ENCODE results near the gene PTGES. TPM values are rescaled to one million over a fixed set of nuclear protein-coding genes. Genes with fewer than 3 reads are reported as not detected.

Gene PTGES, protein sequence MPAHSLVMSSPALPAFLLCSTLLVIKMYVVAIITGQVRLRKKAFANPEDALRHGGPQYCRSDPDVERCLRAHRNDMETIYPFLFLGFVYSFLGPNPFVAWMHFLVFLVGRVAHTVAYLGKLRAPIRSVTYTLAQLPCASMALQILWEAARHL
- polyA plus RNA-seq (2012; ENCODE audit: insufficient read length, low read depth): 18.0 TPM

DNA sequence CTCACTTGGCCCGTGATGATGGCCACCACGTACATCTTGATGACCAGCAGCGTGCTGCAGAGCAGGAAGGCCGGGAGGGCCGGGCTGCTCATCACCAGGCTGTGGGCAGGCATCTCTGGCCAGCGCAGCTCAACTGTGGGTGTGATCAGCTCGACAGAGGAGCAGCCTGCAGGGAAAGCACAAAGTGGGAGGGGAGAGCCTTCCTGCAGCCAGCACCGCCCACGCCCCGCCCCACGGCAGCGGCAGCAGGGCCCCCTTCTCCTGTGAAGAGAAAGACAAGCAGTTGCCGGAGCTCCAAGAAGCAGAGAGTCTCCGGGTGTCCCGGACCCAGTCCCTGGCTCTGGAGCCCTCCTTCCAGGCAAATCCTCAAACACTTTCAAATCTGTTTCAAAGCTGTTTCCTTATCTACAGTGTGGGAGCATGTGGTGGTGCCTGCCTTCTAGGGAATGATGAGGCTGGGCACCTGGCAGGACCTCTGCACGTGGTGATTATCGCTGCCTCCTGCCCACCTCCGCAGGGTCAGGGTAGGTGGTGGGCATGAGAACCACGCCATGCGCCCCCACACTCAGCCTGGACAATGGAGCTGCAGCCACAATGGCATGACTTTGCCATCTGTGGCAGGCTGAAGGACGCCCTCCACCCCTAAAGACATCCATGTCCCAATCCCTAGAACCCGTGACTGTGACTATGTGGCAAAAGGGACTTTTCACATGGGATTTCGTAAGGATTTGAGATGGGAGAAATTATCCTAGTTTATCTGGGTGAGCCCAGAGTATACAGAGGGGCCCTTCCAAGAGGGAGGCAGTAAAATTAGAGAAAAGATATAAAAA lies at the start of gene PTGES:
Gene PTGES, minus strand, starts transcription at position 143 of the 830 bp plus-strand sequence. Its CDS starts 30 bp downstream, at position 113.
- TF ChIP-seq, protein P1, sequence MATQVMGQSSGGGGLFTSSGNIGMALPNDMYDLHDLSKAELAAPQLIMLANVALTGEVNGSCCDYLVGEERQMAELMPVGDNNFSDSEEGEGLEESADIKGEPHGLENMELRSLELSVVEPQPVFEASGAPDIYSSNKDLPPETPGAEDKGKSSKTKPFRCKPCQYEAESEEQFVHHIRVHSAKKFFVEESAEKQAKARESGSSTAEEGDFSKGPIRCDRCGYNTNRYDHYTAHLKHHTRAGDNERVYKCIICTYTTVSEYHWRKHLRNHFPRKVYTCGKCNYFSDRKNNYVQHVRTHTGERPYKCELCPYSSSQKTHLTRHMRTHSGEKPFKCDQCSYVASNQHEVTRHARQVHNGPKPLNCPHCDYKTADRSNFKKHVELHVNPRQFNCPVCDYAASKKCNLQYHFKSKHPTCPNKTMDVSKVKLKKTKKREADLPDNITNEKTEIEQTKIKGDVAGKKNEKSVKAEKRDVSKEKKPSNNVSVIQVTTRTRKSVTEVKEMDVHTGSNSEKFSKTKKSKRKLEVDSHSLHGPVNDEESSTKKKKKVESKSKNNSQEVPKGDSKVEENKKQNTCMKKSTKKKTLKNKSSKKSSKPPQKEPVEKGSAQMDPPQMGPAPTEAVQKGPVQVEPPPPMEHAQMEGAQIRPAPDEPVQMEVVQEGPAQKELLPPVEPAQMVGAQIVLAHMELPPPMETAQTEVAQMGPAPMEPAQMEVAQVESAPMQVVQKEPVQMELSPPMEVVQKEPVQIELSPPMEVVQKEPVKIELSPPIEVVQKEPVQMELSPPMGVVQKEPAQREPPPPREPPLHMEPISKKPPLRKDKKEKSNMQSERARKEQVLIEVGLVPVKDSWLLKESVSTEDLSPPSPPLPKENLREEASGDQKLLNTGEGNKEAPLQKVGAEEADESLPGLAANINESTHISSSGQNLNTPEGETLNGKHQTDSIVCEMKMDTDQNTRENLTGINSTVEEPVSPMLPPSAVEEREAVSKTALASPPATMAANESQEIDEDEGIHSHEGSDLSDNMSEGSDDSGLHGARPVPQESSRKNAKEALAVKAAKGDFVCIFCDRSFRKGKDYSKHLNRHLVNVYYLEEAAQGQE (IDR thresholded peaks at IDR 0.05; ENCODE audit: insufficient read depth in 1 of 2, low read depth in 2 of 2, low read length in 2 of 2): 0 out of 4 replicates have a peak, but pooled peaks of 1 of the 2 experiments have one; percentile 27
- peak; percentile 72; the same call in 1 of the 2 replicates for TF ChIP-seq TAF1 (IDR thresholded peaks at IDR 0.05; ENCODE audit: borderline replicate concordance, insufficient read depth, low read length)
- TF ChIP-seq FOXP2 (optimal IDR thresholded peaks at IDR 0.05; ENCODE audit: borderline replicate concordance, extremely low read depth, extremely low read length, insufficient read depth): peak; percentile 28
- peak; percentile 47; the same call in 1 of the 2 replicates for TF ChIP-seq POLR2AphosphoS5 (IDR thresholded peaks at IDR 0.05; ENCODE audit: low read depth, low read length)
- no peak for TF ChIP-seq SIN3A (IDR thresholded peaks at IDR 0.05; ENCODE audit: borderline replicate concordance, insufficient read depth, low read length)

DNA sequence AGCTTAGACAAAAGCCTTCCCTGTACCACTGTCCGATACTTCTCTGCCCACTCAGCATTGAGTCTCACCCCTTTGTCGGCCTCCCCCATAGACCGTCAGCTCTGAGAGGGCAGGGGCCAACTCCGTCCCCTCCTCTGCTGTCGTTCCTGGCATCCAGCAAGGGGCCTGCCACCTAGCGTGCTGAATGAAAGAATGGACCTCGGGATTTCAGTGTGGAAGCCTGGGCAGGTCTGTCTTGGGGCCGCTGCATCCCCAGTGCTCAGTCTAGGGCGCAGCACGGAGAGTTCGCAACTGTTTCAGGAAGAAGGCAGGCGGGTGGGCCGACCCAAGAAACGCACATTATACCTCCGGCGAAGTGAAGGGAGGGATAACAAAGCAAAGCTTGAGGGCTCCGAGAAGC lies 48.7 kb upstream of the PTGES start:
- TF ChIP-seq, protein P1 (IDR thresholded peaks at IDR 0.05; ENCODE audit: insufficient read depth in 1 of 2, low read depth in 2 of 2, low read length in 2 of 2): no peak
- no peak for TF ChIP-seq TAF1 (IDR thresholded peaks at IDR 0.05; ENCODE audit: borderline replicate concordance, insufficient read depth, low read length)
- no peak for TF ChIP-seq POLR2AphosphoS5 (IDR thresholded peaks at IDR 0.05; ENCODE audit: low read depth, low read length)
- TF ChIP-seq SIN3A (IDR thresholded peaks at IDR 0.05; ENCODE audit: borderline replicate concordance, insufficient read depth, low read length): no peak
- TF ChIP-seq FOXP2 (optimal IDR thresholded peaks at IDR 0.05; ENCODE audit: borderline replicate concordance, extremely low read depth, extremely low read length, insufficient read depth): no peak

DNA sequence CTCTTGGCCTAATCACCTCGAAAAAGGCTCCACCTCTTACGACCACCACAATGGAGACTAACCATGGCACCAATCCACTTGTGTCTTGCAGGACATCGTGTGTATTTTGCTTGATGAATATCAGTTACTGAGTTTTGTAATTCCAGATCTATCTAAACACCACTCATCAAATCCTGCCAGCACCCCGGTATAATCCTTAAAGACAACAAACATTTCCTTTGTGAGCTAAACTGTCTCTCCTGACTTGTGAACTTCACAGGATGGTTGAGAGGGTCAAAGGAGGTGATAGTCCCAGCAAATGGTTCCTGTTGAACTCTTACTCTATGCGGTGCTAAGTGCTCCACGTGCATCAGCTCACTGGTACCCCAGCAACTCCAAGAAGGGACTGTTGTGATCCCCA lies 46.1 kb upstream of the PTGES start:
- TF ChIP-seq TAF1 (IDR thresholded peaks at IDR 0.05; ENCODE audit: borderline replicate concordance, insufficient read depth, low read length) (no peak), SIN3A (IDR thresholded peaks at IDR 0.05; ENCODE audit: borderline replicate concordance, insufficient read depth, low read length) (no peak), POLR2AphosphoS5 (IDR thresholded peaks at IDR 0.05; ENCODE audit: low read depth, low read length) (no peak)

DNA sequence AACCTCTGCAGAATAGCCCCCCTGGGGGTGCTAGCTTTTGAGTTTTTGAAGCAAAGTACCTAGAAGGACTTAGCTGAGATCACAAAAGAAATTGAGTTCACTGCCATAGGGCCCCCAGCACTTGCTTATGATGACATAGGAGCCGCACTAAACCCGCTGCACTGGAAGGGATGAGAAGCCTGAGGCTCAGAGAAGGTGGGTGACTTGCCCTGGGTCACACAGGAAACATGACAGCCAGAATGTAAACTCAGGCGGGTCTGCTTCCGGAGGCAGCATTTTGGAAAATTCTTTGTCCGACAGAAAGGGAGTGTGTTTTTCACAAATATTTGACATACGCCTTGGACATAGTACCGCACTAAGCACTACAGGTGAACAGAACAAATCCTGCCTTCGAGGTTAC lies 41.7 kb upstream of the PTGES start:
- TF ChIP-seq SIN3A (IDR thresholded peaks at IDR 0.05; ENCODE audit: borderline replicate concordance, insufficient read depth, low read length): no peak
- no peak for TF ChIP-seq FOXP2 (optimal IDR thresholded peaks at IDR 0.05; ENCODE audit: borderline replicate concordance, extremely low read depth, extremely low read length, insufficient read depth)
- TF ChIP-seq, protein P1 (IDR thresholded peaks at IDR 0.05; ENCODE audit: insufficient read depth in 1 of 2, low read depth in 2 of 2, low read length in 2 of 2): no peak
- no peak for TF ChIP-seq POLR2AphosphoS5 (IDR thresholded peaks at IDR 0.05; ENCODE audit: low read depth, low read length)
- TF ChIP-seq TAF1 (IDR thresholded peaks at IDR 0.05; ENCODE audit: borderline replicate concordance, insufficient read depth, low read length): no peak

DNA sequence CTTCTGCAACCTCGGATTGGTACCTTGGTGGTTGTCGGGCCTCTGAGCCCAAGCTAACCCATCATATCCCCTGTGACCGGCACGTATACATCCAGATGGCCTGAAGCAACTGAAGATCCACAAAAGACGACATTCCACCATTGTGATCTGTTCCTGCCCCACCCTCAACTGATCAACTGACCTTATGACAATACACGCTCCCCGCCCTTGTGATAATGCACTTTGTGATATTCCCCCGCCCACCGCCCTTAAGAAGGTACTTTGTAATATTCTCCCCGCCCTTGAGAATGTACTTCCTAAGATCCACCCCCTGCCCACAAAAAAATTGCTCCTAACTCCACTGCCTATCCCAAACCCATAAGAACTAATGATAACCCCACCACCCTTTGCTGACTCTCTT lies 33.6 kb upstream of the PTGES start:
- TF ChIP-seq, protein P1 (IDR thresholded peaks at IDR 0.05; ENCODE audit: insufficient read depth in 1 of 2, low read depth in 2 of 2, low read length in 2 of 2): no peak
- no peak for TF ChIP-seq SIN3A (IDR thresholded peaks at IDR 0.05; ENCODE audit: borderline replicate concordance, insufficient read depth, low read length)
- TF ChIP-seq POLR2AphosphoS5 (IDR thresholded peaks at IDR 0.05; ENCODE audit: low read depth, low read length): no peak
- TF ChIP-seq FOXP2 (optimal IDR thresholded peaks at IDR 0.05; ENCODE audit: borderline replicate concordance, extremely low read depth, extremely low read length, insufficient read depth): no peak
- no peak for TF ChIP-seq TAF1 (IDR thresholded peaks at IDR 0.05; ENCODE audit: borderline replicate concordance, insufficient read depth, low read length)

Measured in PFSK-1 (cell line).